Bronchial epithelial cell (primary cell): ENCODE measurements around the gene TRIM47. TPM values are rescaled to one million over a fixed set of nuclear protein-coding genes. Genes with fewer than 3 reads are reported as not detected.

Experiments
- DNase-seq: peaks from one replicate; pipeline ENCODE4 v3.0.0-alpha.2; 2010; ENCODE audit warnings: low read depth
- FAIRE-seq: peaks from 2 replicates; lab custom pipeline; 2011; peaks lifted over from hg19 to GRCh38; lab: Jason Lieb, UNC
- H3K27me3 ChIP-seq: 2 replicates; pipeline ENCODE4 v1.5.1; 2011; ENCODE audit warnings: low read length; ENCODE audit not compliant: control insufficient read depth, insufficient read depth
- H3K36me3 ChIP-seq: 2 replicates; pipeline ENCODE4 v1.5.1; 2011; ENCODE audit warnings: low read length; ENCODE audit not compliant: control insufficient read depth, insufficient read depth
- H3K4me3 ChIP-seq: 2 replicates; pipeline ENCODE4 v1.5.1; 2011; ENCODE audit warnings: mild to moderate bottlenecking, low read depth, low read length, control low read depth
- CTCF ChIP-seq: IDR thresholded peaks from 2 replicates; pipeline ENCODE4 v1.5.1; 2011; ENCODE audit warnings: mild to moderate bottlenecking, moderate library complexity, low read length, control low read depth, inconsistent platforms; ENCODE audit not compliant: insufficient read depth, severe bottlenecking
- total RNA-seq: library from RNA; depleted of rRNA; stranded (reverse); fragments of >200 nt; gene quantifications from 2 replicates; pipeline ENCODE4 v1.2.1, GENCODE V29; 2014

TRIM47 gene
- total RNA-seq, 1 donor from 2014 or later = 10.5 TPM

DNA sequence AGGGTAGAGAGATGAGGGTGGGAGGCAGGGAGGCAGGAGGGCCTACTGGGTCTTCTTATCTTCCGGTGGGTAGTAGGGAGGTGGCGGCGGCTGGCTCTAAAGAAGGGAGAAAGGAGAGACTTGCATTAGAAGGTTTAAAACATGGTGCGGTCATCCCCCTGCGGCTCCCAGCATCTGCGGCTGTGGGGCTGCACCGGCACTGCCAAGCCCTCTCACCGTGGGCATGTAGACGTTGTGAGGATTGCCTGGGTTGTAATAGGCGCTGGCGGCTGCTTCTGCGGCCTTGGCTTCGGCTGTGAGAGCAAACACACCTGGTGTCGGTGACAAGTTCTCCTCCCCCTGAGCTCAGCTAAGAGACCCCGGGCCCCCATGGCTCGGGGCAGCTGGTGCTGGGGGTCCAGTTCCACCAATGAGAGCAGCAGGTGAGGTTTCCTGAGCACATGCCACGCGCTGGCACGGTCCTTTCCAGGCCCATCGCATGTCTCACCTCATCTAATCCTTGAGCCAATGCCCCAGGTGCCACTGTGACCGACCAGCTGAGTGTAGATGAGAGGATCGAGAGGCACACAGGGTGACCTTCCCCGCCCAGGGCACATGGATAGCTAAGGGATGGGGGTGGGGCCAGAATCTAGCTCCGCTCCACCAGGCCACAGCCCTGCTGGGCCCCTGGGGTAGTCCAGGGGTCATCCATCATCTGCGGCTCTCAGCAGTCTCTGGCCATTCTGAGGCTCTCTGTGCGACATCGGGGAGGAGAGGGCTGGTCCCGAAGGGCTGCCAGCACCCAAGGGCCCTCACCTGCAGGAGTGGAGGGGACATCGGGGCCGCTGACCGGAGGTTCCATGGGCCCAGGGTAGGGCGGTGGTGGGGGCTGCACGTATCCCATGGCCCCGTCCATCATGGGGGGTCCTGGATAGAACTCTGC, 31.4 kb downstream of the TRIM47 start:
- TF ChIP-seq CTCF = no peak
- Histone ChIP-seq H3K36me3 (peaks cover 35% of the 10 kb centered on the region), H3K4me3 (no peak overlapping the region), H3K27me3 (no peaks in the 10 kb centered on the region)
- no peak for DNase-seq
- no peak for FAIRE-seq

GRCh38 chr17:75845933-75846691, 32.3 kb downstream of the TRIM47 start:
- FAIRE-seq = no peak
- Histone ChIP-seq H3K27me3 (no peaks in the 10 kb centered on the region), H3K36me3 (peaks cover 30% of the 10 kb centered on the region), H3K4me3 (no peak overlapping the region)
- no peak for DNase-seq
- no peak for TF ChIP-seq CTCF

DNA sequence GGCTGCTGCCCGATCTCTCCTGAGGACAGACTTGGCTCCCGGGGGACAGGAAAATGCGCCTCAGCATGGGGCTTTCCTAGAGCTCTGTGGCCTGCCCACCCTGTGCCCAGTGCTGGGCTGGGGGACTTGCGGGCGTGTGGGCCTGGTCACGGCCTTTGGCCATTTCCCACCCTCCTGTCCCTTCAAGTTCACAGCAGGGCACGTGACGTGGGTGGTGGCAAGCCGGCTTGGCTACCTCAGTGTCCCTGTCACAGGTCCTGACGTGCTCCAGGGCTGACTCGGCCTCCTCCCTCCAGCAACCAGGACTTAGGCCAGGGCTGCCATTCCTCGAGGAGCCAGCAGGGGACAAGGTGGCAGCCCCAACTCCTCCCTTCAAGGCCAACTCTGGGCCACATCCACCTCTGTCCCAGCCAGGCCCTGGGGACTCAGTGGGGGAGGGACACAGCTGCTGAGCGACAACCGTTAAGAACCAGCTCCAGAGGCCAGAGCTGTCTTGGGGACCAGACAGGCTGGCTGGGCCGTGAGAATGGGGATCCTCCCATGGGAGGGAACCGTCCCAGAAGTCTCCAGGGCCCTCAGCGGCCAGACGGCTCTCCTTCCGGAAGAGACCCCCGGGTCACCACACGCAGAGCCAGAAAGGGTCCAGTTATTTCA, 33.2 kb downstream of the TRIM47 start:
- Histone ChIP-seq H3K27me3 (no peaks in the 10 kb centered on the region), H3K36me3 (peaks cover 30% of the 10 kb centered on the region), H3K4me3 (peak overlapping the region; percentile 39)
- peak; percentile 87 for TF ChIP-seq CTCF
- FAIRE-seq (no peak), DNase-seq (peak; percentile 64)

GRCh38 chr17:75844530-75845057, 33.8 kb downstream of the TRIM47 start:
- DNase-seq (peak; percentile 51), FAIRE-seq (no peak)
- Histone ChIP-seq H3K27me3 (no peaks in the 10 kb centered on the region), H3K4me3 (peak overlapping the region; percentile 39), H3K36me3 (peaks cover 31% of the 10 kb centered on the region)
- TF ChIP-seq CTCF = no peak

GRCh38 chr17:75843577-75844529, 34.5 kb downstream of the TRIM47 start, which contains the start of gene UNC13D:
UNC13D (minus strand) TSS chr17:75844404; CDS start chr17:75844337, 67 bp downstream.
- no peak for TF ChIP-seq CTCF
- Histone ChIP-seq H3K36me3 (peaks cover 25% of the 10 kb centered on the region), H3K27me3 (no peaks in the 10 kb centered on the region), H3K4me3 (peak within 1 kb of the TSS; percentile 39)
- DNase-seq = no peak
- FAIRE-seq = no peak
